K562 (cell line): ENCODE data around the gene BAIAP3. TPM values are rescaled to one million over a fixed set of nuclear protein-coding genes. Genes with fewer than 3 reads are reported as not detected.

Experiments used
- ATAC-seq: fragments of 200-7000 bp; cut with Tn5 transposase; 3 replicates; pipeline ENCODE4 v1.9.1; 2020; ENCODE audit warnings: moderate library complexity
- BruUV-seq: library from RNA; stranded (reverse); fragments of 400-500 nt; replicated peaks from 2 replicates; lab custom pipeline; 2021; lab: Mats Ljungman, UMichigan
- CTCF ChIA-PET: fragments of 300-600 bp; formaldehyde crosslinking; extraction: SDS; loops from one replicate; lab custom pipeline; 2021; ENCODE audit warnings: low intra/inter-chr PET ratio; lab: Yijun Ruan, JAX
- POLR2A ChIA-PET: fragments of 300-600, 350-650 bp; sonication (Branson Sonifier 250); formaldehyde crosslinking; extraction: SDS; loops from one replicate; lab custom pipeline; 2021; ENCODE audit warnings: antibody characterized with exemption, inconsistent platforms; lab: Yijun Ruan, JAX
- DNase-seq, 4 experiments: peaks; one replicate each; pipeline versions ENCODE4 v3.0.0 to v3.0.0-alpha.2; 2011 to 2018; ENCODE audit warnings: low spot score in 3 of 4, mixed read lengths in 3 of 4; ENCODE audit errors: extremely low read depth in 1 of 4
- FAIRE-seq: peaks from 2 replicates; lab custom pipeline; 2011; peaks lifted over from hg19 to GRCh38; lab: Jason Lieb, UNC
- H2AFZ ChIP-seq: 2 replicates; pipeline ENCODE4 v1.6.0; 2011; ENCODE audit warnings: low read depth, low read length, control low read depth, inconsistent platforms
- H3K27ac ChIP-seq: fragments of 200-600 bp; 3 replicates; pipeline ENCODE4 v1.8.0; 2011; ENCODE audit warnings: low read depth, mild to moderate bottlenecking, control low read depth, inconsistent platforms, low read length, moderate library complexity, mixed read lengths; ENCODE audit errors: extremely low read depth
- H3K27me3 ChIP-seq, 2 experiments: fragments of 300-600 bp in 1 of 2; 2 replicates in 1 of 2; 3 replicates in 1 of 2; pipeline versions ENCODE4 v1.6.0 to v1.8.0; 2011; ENCODE audit warnings: inconsistent platforms in 2 of 2, low read length in 2 of 2, mild to moderate bottlenecking in 1 of 2, mixed read lengths in 1 of 2, moderate library complexity in 1 of 2; ENCODE audit not compliant: control insufficient read depth in 2 of 2, insufficient read depth in 2 of 2
- H3K36me3 ChIP-seq: fragments of 300-600 bp; 3 replicates; pipeline ENCODE4 v1.8.0; 2011; ENCODE audit warnings: mild to moderate bottlenecking, low read length, inconsistent platforms; ENCODE audit not compliant: control insufficient read depth, insufficient read depth
- H3K4me1 ChIP-seq, 2 experiments: fragments of 200-600 bp in 1 of 2; replicated peaks in 1 of 2; 2 replicates in 1 of 2; 3 replicates in 1 of 2; pipeline versions ENCODE4 v1.5.1 to v1.8.0; 2011; ENCODE audit warnings: inconsistent platforms in 2 of 2, low read length in 2 of 2, mild to moderate bottlenecking in 1 of 2, mixed read lengths in 1 of 2, moderate library complexity in 1 of 2; ENCODE audit not compliant: control insufficient read depth in 2 of 2, insufficient read depth in 2 of 2
- H3K4me2 ChIP-seq: 2 replicates; pipeline ENCODE4 v1.6.1; 2011; ENCODE audit warnings: low read length, control low read depth, inconsistent platforms, mixed read lengths; ENCODE audit not compliant: insufficient read depth
- H3K4me3 ChIP-seq: fragments of 200-600 bp; sonication (generic), shearing (Covaris generic); 2 replicates; pipeline ENCODE4 v1.5.1; 2016; ENCODE audit warnings: control low read depth, inconsistent platforms
- H3K79me2 ChIP-seq: fragments of 200-600 bp; 3 replicates; pipeline ENCODE4 v1.8.0; 2011; ENCODE audit warnings: low read length, inconsistent platforms; ENCODE audit not compliant: control insufficient read depth, insufficient read depth
- H3K9ac ChIP-seq, 2 experiments: 2 replicates each; pipeline versions ENCODE4 v1.6.0 to v1.6.1; 2011; ENCODE audit warnings: low read depth in 2 of 2, low read length in 2 of 2, control low read depth in 1 of 2, inconsistent platforms in 1 of 2, mild to moderate bottlenecking in 1 of 2, mixed read lengths in 1 of 2; ENCODE audit not compliant: insufficient read depth in 1 of 2
- H3K9me1 ChIP-seq: one replicate; pipeline ENCODE4 v1.6.0; 2011; ENCODE audit warnings: inconsistent platforms, mild to moderate bottlenecking, low read length, moderate library complexity; ENCODE audit not compliant: control insufficient read depth, insufficient read depth
- H3K9me3 ChIP-seq: replicated peaks from 2 replicates; pipeline ENCODE4 v1.5.1; 2011; ENCODE audit warnings: low read depth, low read length, inconsistent platforms; ENCODE audit not compliant: control insufficient read depth, insufficient read depth
- H4K20me1 ChIP-seq: replicated peaks from 2 replicates; pipeline ENCODE4 v1.6.1; 2011; ENCODE audit warnings: low read length, inconsistent platforms, mixed read lengths; ENCODE audit not compliant: control insufficient read depth, insufficient read depth
- MEF2D ChIP-seq: conservative IDR thresholded peaks from 2 replicates; pipeline ENCODE4 v1.6.1; 2016; ENCODE audit warnings: low read depth, missing genetic modification characterization, missing compliant biosample characterization
- SPI1 ChIP-seq: IDR thresholded peaks from 2 replicates; pipeline ENCODE4 v1.6.1; 2011; ENCODE audit warnings: low read depth, low read length, control low read depth, borderline replicate concordance
- TSC22D4 ChIP-seq: fragments of 450-650 bp; IDR thresholded peaks from 2 replicates; pipeline ENCODE4 v1.6.1; 2016; ENCODE audit warnings: missing genetic modification characterization, missing biosample characterization, control low read depth
- ZEB2 ChIP-seq: fragments of 450-650 bp; IDR thresholded peaks from 2 replicates; pipeline ENCODE4 v1.6.1; 2016
- ZNF282 ChIP-seq: sonication (generic); formaldehyde crosslinking; IDR thresholded peaks from 2 replicates; pipeline ENCODE4 v1.8.1; 2023; ENCODE audit warnings: missing genetic modification reagents
- ZNF699 ChIP-seq: fragments of 250-450 bp; sonication (Bioruptor Pico); IDR thresholded peaks from 2 replicates; pipeline ENCODE4 v1.8.0; 2021; ENCODE audit warnings: mild to moderate bottlenecking, moderate library complexity; ENCODE audit not compliant: insufficient replicate concordance
- WGBS: fragments of 100-300 bp; shearing (Covaris generic); methylation state at CpG from one replicate; pipeline ENCODE4 v1.1.6; 2016; ENCODE audit warnings: low coverage, mixed read lengths; ENCODE audit not compliant: insufficient coverage; ENCODE audit errors: missing lambda C conversion rate; 5-methylcytosine and 5-hydroxymethylcytosine counted together
- in situ Hi-C: fragments of 300-500 bp; cut with MboI; formaldehyde crosslinking; loops from 4 replicates; pipeline ENCODE4 v1.15.0; 2018; ENCODE audit warnings: inconsistent platforms, mixed read lengths
- intact Hi-C: fragments of 100-400 bp; cut with micrococcal nuclease; formaldehyde crosslinking; loops from 2 replicates; pipeline ENCODE4 v1.14.2; 2022
- polyA plus RNA-seq, 8 experiments: library from polyadenylated mRNA; depleted of rRNA in 4 of 8; stranded (reverse) in 5 of 8; unstranded in 3 of 8; fragments of >200 nt; fragmentation: Nextera tagmentation in 2 of 8; fragmentation: Illumina TruSeq in 1 of 8; extraction: Ambion mirVana in 2 of 8; extraction: Trizol in 1 of 8; gene quantifications; 2 replicates each; pipeline versions ENCODE4 v1.2.1 to v1.2.3, GENCODE V29; 2011 to 2014; ENCODE audit warnings: inconsistent platforms in 1 of 8, missing spikeins in 1 of 8
- total RNA-seq, 7 experiments: library from RNA; depleted of rRNA in 6 of 7; stranded (reverse); fragments of >200 nt in 6 of 7; fragmentation: Illumina TruSeq in 2 of 7; extraction: Trizol in 2 of 7; gene quantifications; 2 replicates each; pipeline versions ENCODE4 v1.2.1 to v1.2.3, GENCODE V29; 2011 to 2021; ENCODE audit warnings: low replicate concordance in 1 of 7

The BAIAP3 gene
- total and polyA plus RNA-seq, 9 of the 15 experiments (the other 6 are each of a cell fraction or from before 2014, with no cell fraction given) = 0.03 to 4.5 (median 0.57) TPM; not detected in 1

DNA sequence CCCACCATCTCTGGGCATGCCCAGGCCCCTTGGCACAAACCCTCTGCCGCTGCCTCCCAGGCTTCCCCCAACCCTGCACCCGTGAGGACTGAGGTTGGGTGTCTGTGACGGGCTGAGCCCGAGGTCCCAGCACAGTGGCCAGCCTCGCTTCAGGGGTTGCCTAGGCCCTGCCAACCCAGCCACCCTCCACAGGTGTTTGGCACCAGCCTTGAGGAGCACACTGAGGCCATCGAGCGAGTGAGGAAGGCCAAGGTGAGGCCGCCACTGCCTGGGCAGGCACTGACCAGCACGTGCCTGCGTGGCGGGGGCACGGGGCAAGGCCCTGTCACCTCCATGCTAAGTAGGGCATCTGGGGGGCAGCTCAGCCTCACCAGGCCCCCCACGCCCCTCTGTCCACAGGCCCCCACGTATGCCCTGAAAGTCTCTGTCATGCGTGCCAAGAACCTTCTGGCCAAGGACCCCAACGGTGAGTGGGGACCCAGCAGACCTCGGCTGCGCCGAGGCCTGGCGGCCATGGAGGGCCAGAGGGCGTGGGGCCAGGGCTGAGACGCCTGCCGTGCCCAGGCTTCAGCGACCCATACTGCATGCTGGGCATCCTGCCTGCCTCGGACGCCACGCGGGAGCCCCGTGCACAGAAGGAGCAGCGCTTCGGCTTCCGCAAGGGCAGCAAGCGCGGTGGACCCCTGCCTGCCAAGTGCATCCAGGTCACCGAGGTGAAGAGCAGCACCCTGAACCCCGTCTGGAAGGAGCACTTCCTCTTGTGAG, 7.5 kb downstream of the BAIAP3 start:
- Histone ChIP-seq H3K9ac (no peak overlapping the region; a peak in 1 of 4 replicates), H3K79me2 (no peaks in the 10 kb centered on the region), H3K9me1 (no peaks in the 10 kb centered on the region), H2AFZ (no peak overlapping the region), H3K27me3 (peaks cover 0 to 4% of the 10 kb centered on the region in 2 experiments; a peak in 1 of 5 replicates), H3K27ac (no peak overlapping the region), H4K20me1 (peaks cover 14% of the 10 kb centered on the region), H3K36me3 (no peaks in the 10 kb centered on the region), H3K4me2 (no peak overlapping the region), H3K4me1 (peaks cover 6 to 91% of the 10 kb centered on the region in 2 experiments), H3K4me3 (no peak overlapping the region), H3K9me3 (no peaks in the 10 kb centered on the region)
- POLR2A ChIA-PET = interaction anchor here (3.0 kb wide), 1 partner anchor 38 kb away, joined by 21 read pairs; no protein-coding TSS in a partner anchor
- TF ChIP-seq ZNF282 (CRISPR knock-in tag) (0 out of 2 replicates have a peak, but pooled peaks have one; percentile 28), MEF2D (tag) (no peak), TSC22D4 (tag) (no peak), ZEB2 (no peak), SPI1 (0 out of 2 replicates have a peak, but pooled peaks have one; percentile 2), ZNF699 (CRISPR knock-in tag) (no peak)
- intact Hi-C loops = loop anchor here (10.0 kb wide), 1 partner anchor 46 kb away; no protein-coding TSS in a partner anchor
- ATAC-seq (no peak), DNase-seq (no peak), FAIRE-seq (no peak)
- WGBS = 56% methylated on average over 24 of the region's 36 CpGs
- BruUV-seq = no TSS peak
- in situ Hi-C loops = no loop called here
- CTCF ChIA-PET = no interaction called here
